ENCODE measurements around the gene PANK1. TPM values are rescaled to one million over a fixed set of nuclear protein-coding genes. Genes with fewer than 3 reads are reported as not detected.

PANK1 gene
- total RNA-seq, 1 donor from 2014 or later: 8.2 TPM

DNA sequence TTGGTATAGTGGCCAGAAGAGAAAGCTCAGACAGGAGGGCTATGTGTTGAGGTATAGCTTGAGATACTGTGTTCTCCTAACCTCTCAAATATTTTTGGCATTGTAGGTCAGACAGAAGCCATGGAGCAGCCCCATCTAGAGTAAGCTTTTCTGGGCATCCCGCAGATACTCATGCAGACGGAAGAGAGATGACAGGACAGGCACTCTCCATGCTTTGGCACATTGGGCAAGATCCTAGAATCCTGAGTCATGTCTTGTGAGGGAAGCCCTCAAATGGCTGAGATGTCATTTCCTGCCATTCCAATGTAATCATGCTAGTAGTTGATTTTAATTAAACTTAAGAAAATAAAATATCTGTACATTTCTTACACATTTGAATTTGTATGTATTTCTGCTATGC is 39.6 kb upstream of the PANK1 start:
- Histone ChIP-seq H3K9me3 (no peaks in the 10 kb centered on the region), H3K36me3 (no peaks in the 10 kb centered on the region)
- TF ChIP-seq, protein P1, sequence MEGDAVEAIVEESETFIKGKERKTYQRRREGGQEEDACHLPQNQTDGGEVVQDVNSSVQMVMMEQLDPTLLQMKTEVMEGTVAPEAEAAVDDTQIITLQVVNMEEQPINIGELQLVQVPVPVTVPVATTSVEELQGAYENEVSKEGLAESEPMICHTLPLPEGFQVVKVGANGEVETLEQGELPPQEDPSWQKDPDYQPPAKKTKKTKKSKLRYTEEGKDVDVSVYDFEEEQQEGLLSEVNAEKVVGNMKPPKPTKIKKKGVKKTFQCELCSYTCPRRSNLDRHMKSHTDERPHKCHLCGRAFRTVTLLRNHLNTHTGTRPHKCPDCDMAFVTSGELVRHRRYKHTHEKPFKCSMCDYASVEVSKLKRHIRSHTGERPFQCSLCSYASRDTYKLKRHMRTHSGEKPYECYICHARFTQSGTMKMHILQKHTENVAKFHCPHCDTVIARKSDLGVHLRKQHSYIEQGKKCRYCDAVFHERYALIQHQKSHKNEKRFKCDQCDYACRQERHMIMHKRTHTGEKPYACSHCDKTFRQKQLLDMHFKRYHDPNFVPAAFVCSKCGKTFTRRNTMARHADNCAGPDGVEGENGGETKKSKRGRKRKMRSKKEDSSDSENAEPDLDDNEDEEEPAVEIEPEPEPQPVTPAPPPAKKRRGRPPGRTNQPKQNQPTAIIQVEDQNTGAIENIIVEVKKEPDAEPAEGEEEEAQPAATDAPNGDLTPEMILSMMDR (IDR thresholded peaks at IDR 0.05): no peak

DNA sequence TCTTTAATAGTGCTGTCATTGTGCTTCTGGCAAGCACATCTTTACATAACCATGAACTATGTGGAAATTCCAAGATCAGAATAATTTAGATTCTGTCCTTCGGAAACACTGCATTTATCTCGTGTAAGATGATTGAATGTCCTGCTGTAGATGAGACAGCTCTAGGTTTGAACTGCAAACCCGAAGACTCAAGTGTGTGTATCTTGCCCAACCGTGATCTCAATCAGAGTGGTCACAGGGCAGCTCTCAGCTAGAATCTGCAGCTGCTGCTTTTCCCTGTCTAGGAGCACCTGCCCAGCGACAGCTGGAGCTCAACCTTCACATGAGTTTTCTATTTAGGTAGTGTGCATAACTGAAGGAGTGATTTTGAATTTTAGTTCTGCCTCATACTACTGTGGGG is 38.8 kb upstream of the PANK1 start:
- H3K4me1 ChIP-seq: no peaks in the 10 kb centered on the region
- no peak for ATAC-seq
- intact Hi-C loops (cut with DNase I): no loop called here
- no peaks in the 10 kb centered on the region for H3K27me3 ChIP-seq (ENCODE audit: low read depth)
- no peaks in the 10 kb centered on the region for H3K36me3 ChIP-seq
- DNase-seq: no peak
- H3K27ac ChIP-seq: no peak overlapping the region
- H3K4me3 ChIP-seq: no peak overlapping the region
- H3K9me3 ChIP-seq: no peaks in the 10 kb centered on the region
- TF ChIP-seq, protein P1 (IDR thresholded peaks at IDR 0.05): no peak

More for the DNA sequence above, 39.6 kb upstream of the PANK1 start:
- ATAC-seq (no peak), DNase-seq (no peak)
- H3K4me3 ChIP-seq: no peak overlapping the region
- H3K27me3 ChIP-seq (ENCODE audit: low read depth): no peaks in the 10 kb centered on the region
- H3K27ac ChIP-seq: no peak overlapping the region
- intact Hi-C loops (cut with DNase I): no loop called here
- H3K4me1 ChIP-seq: no peaks in the 10 kb centered on the region

DNA sequence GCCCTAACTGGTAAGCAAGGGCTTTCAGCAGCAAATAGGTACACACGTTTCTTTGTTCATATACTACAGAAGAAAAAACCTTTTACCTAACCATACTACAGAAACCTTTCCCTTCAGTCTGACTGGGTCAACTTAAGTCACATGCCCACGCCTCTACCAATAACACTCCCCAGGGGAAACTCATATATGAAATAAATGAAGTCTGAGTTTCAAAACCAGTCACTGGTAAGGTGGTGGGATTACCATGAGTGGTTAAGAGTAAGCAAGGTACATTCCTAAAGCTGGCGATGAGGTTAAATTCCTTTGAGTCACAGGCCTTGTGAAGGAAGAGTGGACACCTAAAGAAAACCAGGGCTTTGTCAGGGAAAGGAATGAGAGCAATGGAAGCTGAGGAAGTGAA is 34.9 kb upstream of the PANK1 start:
- Histone ChIP-seq H3K36me3 (no peaks in the 10 kb centered on the region), H3K4me1 (no peaks in the 10 kb centered on the region), H3K4me3 (no peak overlapping the region), H3K27me3 (ENCODE audit: low read depth) (no peaks in the 10 kb centered on the region), H3K27ac (no peak overlapping the region), H3K9me3 (no peaks in the 10 kb centered on the region)
- no peak for DNase-seq
- intact Hi-C loops (cut with DNase I): no loop called here
- ATAC-seq: no peak
- TF ChIP-seq, protein P1 (IDR thresholded peaks at IDR 0.05): no peak

DNA sequence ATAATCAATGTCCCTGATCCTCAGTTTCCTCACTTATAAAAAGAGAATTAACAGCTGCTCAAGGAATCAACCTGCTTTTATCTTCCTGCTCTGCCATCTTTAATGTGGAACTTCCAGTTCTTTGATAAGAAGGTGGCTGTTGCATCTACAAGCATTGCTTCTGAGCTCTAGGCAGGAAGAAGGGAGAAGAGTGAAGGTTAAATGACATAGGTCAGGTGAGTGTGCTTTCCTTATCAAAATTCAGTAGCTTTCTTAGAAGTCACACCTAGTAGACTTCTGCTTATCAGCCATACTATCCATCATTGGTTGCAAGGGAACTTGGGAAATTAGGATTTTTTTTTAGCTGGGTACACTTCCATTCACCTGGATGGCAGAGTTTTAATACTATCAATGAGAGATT is 32.3 kb upstream of the PANK1 start:
- Histone ChIP-seq H3K4me1 (no peaks in the 10 kb centered on the region), H3K9me3 (no peaks in the 10 kb centered on the region), H3K27ac (no peak overlapping the region), H3K27me3 (ENCODE audit: low read depth) (no peaks in the 10 kb centered on the region), H3K36me3 (no peaks in the 10 kb centered on the region), H3K4me3 (no peak overlapping the region)
- DNase-seq: no peak
- ATAC-seq: no peak
- intact Hi-C loops (cut with DNase I): no loop called here
- TF ChIP-seq, protein P1 (IDR thresholded peaks at IDR 0.05): no peak

DNA sequence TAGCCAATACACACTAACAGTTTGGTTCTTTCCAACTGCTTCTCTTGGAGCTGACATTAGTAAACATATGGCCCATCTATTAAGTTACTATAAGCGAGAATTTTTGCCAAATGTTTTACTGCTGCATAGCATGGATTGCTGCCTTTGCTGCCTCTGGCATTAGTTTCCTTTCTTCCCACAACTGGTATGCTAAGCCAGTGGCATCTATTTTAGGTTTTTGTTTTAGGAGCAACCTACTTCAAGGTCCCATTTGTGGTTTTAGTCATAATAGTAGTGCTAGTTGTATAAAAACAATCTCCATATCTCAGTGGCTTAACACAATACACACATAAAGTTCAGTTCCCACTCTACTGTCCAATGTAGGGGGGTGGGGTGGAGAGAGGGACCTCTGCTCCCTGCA is 25.9 kb upstream of the PANK1 start:
- intact Hi-C loops (cut with DNase I): no loop called here
- Histone ChIP-seq H3K36me3 (no peaks in the 10 kb centered on the region), H3K27me3 (ENCODE audit: low read depth) (no peaks in the 10 kb centered on the region), H3K4me3 (no peak overlapping the region), H3K4me1 (no peaks in the 10 kb centered on the region), H3K9me3 (no peaks in the 10 kb centered on the region), H3K27ac (no peak overlapping the region)
- TF ChIP-seq, protein P1 (IDR thresholded peaks at IDR 0.05): no peak
- DNase-seq (no peak), ATAC-seq (no peak)

DNA sequence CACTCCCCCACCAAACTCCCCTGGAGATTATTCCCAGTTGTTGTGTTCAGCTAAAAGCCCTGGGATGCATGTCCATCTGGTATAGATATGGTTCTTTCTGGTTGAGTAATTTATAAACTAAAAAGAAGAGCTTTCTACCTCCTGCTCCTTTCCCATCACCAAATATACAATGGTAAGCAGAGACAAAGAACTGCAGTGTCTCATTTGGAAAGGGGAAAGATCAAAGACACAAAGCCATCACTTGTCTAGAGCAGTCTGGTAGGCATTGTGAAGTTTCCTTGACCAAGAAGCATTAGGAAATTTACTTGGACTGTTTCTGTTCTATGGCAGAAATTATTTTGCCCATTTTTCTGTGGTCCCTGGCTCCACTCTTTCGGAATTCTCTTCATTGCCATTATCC is 24.9 kb upstream of the PANK1 start:
- no peak overlapping the region for H3K27ac ChIP-seq
- TF ChIP-seq, protein P1 (IDR thresholded peaks at IDR 0.05): no peak

More for the DNA sequence above, 24.9 kb upstream of the PANK1 start:
- Histone ChIP-seq H3K36me3 (no peaks in the 10 kb centered on the region), H3K4me3 (no peak overlapping the region), H3K27me3 (ENCODE audit: low read depth) (no peaks in the 10 kb centered on the region), H3K9me3 (no peaks in the 10 kb centered on the region), H3K4me1 (no peaks in the 10 kb centered on the region)
- intact Hi-C loops (cut with DNase I): no loop called here
- ATAC-seq: no peak
- DNase-seq: no peak

All from lower lobe of right lung (tissue), 2 donors.